Stomach (tissue), 4 donors: ENCODE measurements around the gene USP46.

ENCODE experiments used
- CTCF ChIP-seq, 7 experiments: fragments of 450-650 bp in 4 of 7; fragments of 200-600 bp in 3 of 7; sonication (generic) in 3 of 7; IDR thresholded peaks; one replicate each; pipeline ENCODE4 v1.5.1; 2016 to 2019; ENCODE audit warnings: antibody characterized with exemption in 7 of 7, control low read depth in 2 of 7, mild to moderate bottlenecking in 1 of 7
- EP300 ChIP-seq: sonication (generic); formaldehyde crosslinking; IDR thresholded peaks from one replicate; pipeline ENCODE4 v1.6.1; 2017; ENCODE audit warnings: antibody characterized with exemption
- POLR2A ChIP-seq, 4 donors: fragments of 450-650 bp; IDR thresholded peaks; one replicate each; pipeline ENCODE4 v1.6.1; 2016; ENCODE audit warnings: antibody characterized with exemption in 4 of 4, control low read depth in 2 of 4, mild to moderate bottlenecking in 1 of 4, moderate library complexity in 1 of 4
- POLR2AphosphoS5 ChIP-seq, 3 donors: sonication (generic); formaldehyde crosslinking; IDR thresholded peaks; one replicate each; pipeline ENCODE4 v1.6.1; 2016; ENCODE audit warnings: antibody characterized with exemption in 3 of 3

- TF ChIP-seq CTCF (IDR thresholded peaks at IDR 0.05) (no peak), POLR2A (IDR thresholded peaks at IDR 0.05) (no peak), EP300 (no peak), POLR2AphosphoS5 (IDR thresholded peaks at IDR 0.05) (no peak)
Observed at GRCh38 chr4:52572936-52573485, 86.1 kb downstream of the USP46 start.
